C4-2B (cell line): Measurements from ENCODE around the gene ARL10.

ENCODE experiments used
- CTCF ChIP-seq: fragments of 450-650 bp; conservative IDR thresholded peaks from 2 replicates; pipeline ENCODE4 v1.5.1; 2017; ENCODE audit warnings: mild to moderate bottlenecking
- ZFX ChIP-seq: fragments of 450-650 bp; IDR thresholded peaks from 2 replicates; pipeline ENCODE4 v1.6.1; 2017

GRCh38 chr5:176353533-176353932 is 11.8 kb upstream of the ARL10 start:
- no peak for TF ChIP-seq CTCF
- TF ChIP-seq ZFX: no peak
